ENCODE data around the gene CEBPG. TPM values are rescaled to one million over a fixed set of nuclear protein-coding genes. Genes with fewer than 3 reads are reported as not detected.

CEBPG gene
- total and polyA plus RNA-seq, 9 of the 15 experiments (the other 6 are each of a cell fraction or from before 2014, with no cell fraction given), result 9.5 to 34.9 (median 30.9) TPM

- Histone ChIP-seq H3K4me2 (ENCODE audit: insufficient read depth, low read length) (no peak overlapping the region), H3K79me2 (ENCODE audit: control insufficient read depth, insufficient read depth, low read length) (no peaks in the 10 kb centered on the region), H4K20me1 (replicated peaks; ENCODE audit: control insufficient read depth, insufficient read depth, low read length) (peaks cover 10% of the 10 kb centered on the region), H3K9me1 (ENCODE audit: control insufficient read depth, insufficient read depth, low read length) (no peaks in the 10 kb centered on the region), H3K4me1 (replicated peaks in 1 of 2; ENCODE audit: control insufficient read depth in 2 of 2, insufficient read depth in 2 of 2, low read length in 2 of 2) (peaks cover 0 to 45% of the 10 kb centered on the region in 2 experiments; a peak in 2 of 5 replicates), H3K36me3 (ENCODE audit: control insufficient read depth, insufficient read depth, low read length) (no peaks in the 10 kb centered on the region), H3K27me3 (ENCODE audit: control insufficient read depth in 2 of 2, insufficient read depth in 2 of 2, low read length in 2 of 2) (peaks cover 0 to 28% of the 10 kb centered on the region in 2 experiments; a peak in 2 of 5 replicates), H3K4me3 (no peak overlapping the region), H2AFZ (ENCODE audit: low read depth, low read length) (no peak overlapping the region), H3K9ac (ENCODE audit: insufficient read depth in 1 of 2, low read depth in 2 of 2, low read length in 2 of 2) (no peak overlapping the region; a peak in 1 of 4 replicates), H3K27ac (ENCODE audit: extremely low read depth, low read depth, low read length) (no peak overlapping the region), H3K9me3 (replicated peaks; ENCODE audit: control insufficient read depth, insufficient read depth, low read depth, low read length) (no peaks in the 10 kb centered on the region)
- intact Hi-C loops (cut with micrococcal nuclease), result no loop called here
- in situ Hi-C loops (cut with MboI), result loop anchor here (10.0 kb wide), 1 partner anchor 256 kb away; no protein-coding TSS in a partner anchor
- TF ChIP-seq MTA2 (IDR thresholded peaks at IDR 0.05; ENCODE audit: low read depth) (no peak), PTRF (tag; IDR thresholded peaks at IDR 0.05) (no peak)
- 15% methylated on average over 24 of the region's 24 CpGs for WGBS (ENCODE audit: insufficient coverage, low coverage, missing lambda C conversion rate)
- ChIA-PET POLR2A (interaction anchor here (1.5 to 2.4 kb wide), 2 partner anchors 13 to 18 kb away, joined by 4 to 9 read pairs; no protein-coding TSS in a partner anchor), CTCF (ENCODE audit: low intra/inter-chr PET ratio) (interaction anchor here (0.5 kb wide), 1 partner anchor 176 kb away, joined by 3 read pairs; no protein-coding TSS in a partner anchor)
- ATAC-seq, result no peak
- DNase-seq (ENCODE audit: extremely low read depth in 1 of 4, low spot score in 3 of 4), result no peak
- BruUV-seq (replicated peaks), result no TSS peak
- no peak for FAIRE-seq
These were observed 27.6 kb downstream of the CEBPG start for GRCh38 chr19:33400856-33401682.

All from K562 (cell line).